Naive thymus-derived CD4-positive, alpha-beta T cell (primary cell): ENCODE data around the gene CHST10. TPM values are rescaled to one million over a fixed set of nuclear protein-coding genes. Genes with fewer than 3 reads are reported as not detected.

Experiments used
- ATAC-seq: fragments of 150-1000 bp; cut with Tn5 transposase; 2 replicates; pipeline ENCODE4 v1.10.0; 2021; ENCODE audit warnings: mild to moderate bottlenecking, moderate library complexity
- CTCF ChIA-PET: fragments of 350-600 bp; sonication (Branson Sonifier 250); formaldehyde crosslinking; loops from one replicate; lab custom pipeline; 2021; ENCODE audit warnings: antibody characterized with exemption; lab: Charles Lee
- POLR2A ChIA-PET: fragments of 350-600 bp; sonication (Branson Sonifier 250); formaldehyde crosslinking; loops from one replicate; lab custom pipeline; 2021; ENCODE audit warnings: antibody characterized with exemption, inconsistent platforms; lab: Charles Lee
- DNase-seq, 9 donors: peaks; one replicate each; pipeline versions ENCODE4 v3.0.0 to v3.0.0-alpha.2; 2020 to 2022; ENCODE audit warnings: mixed read lengths in 1 of 9
- H3K27ac ChIP-seq: one replicate; pipeline ENCODE4 v1.7.0; 2013; ENCODE audit warnings: mild to moderate bottlenecking, low read depth, low read length, moderate library complexity
- H3K27me3 ChIP-seq, 2 donors: one replicate each; pipeline ENCODE4 v1.7.0; 2013; ENCODE audit warnings: low read length in 2 of 2, mild to moderate bottlenecking in 2 of 2, moderate library complexity in 2 of 2; ENCODE audit not compliant: control insufficient read depth in 2 of 2, insufficient read depth in 2 of 2
- H3K36me3 ChIP-seq, 3 experiments: 1 replicate in 2 of 3; 2 replicates in 1 of 3; pipeline ENCODE4 v1.7.0; 2013; ENCODE audit warnings: low read length in 3 of 3, mild to moderate bottlenecking in 3 of 3, moderate library complexity in 1 of 3; ENCODE audit not compliant: insufficient read depth in 3 of 3, control insufficient read depth in 2 of 3
- H3K4me1 ChIP-seq, 2 donors: one replicate each; pipeline ENCODE4 v1.7.0; 2013; ENCODE audit warnings: low read length in 2 of 2, mild to moderate bottlenecking in 2 of 2, moderate library complexity in 1 of 2; ENCODE audit not compliant: control insufficient read depth in 2 of 2, insufficient read depth in 2 of 2
- H3K4me3 ChIP-seq: 2 replicates; pipeline ENCODE4 v1.7.0; 2013; ENCODE audit warnings: mild to moderate bottlenecking, low read length
- H3K9me3 ChIP-seq, 3 experiments: 1 replicate in 2 of 3; 2 replicates in 1 of 3; pipeline ENCODE4 v1.7.0; 2013; ENCODE audit warnings: low read length in 3 of 3; ENCODE audit not compliant: control insufficient read depth in 2 of 3
- H3K27ac Mint-ChIP-seq, 9 donors: one replicate each; pipeline ENCODE4 v1.8.0; 2020 to 2022; ENCODE audit warnings: mixed read lengths in 9 of 9, mild to moderate bottlenecking in 8 of 9, moderate library complexity in 5 of 9, inconsistent platforms in 2 of 9
- H3K27me3 Mint-ChIP-seq, 5 donors: one replicate each; pipeline ENCODE4 v1.8.0; 2021 to 2022; ENCODE audit warnings: mixed read lengths in 5 of 5, mild to moderate bottlenecking in 1 of 5
- H3K36me3 Mint-ChIP-seq, 5 donors: one replicate each; pipeline ENCODE4 v1.8.0; 2020 to 2022; ENCODE audit warnings: mixed read lengths in 5 of 5, mild to moderate bottlenecking in 3 of 5, inconsistent platforms in 1 of 5
- H3K4me1 Mint-ChIP-seq, 7 donors: one replicate each; pipeline ENCODE4 v1.8.0; 2020 to 2022; ENCODE audit warnings: mixed read lengths in 7 of 7, mild to moderate bottlenecking in 3 of 7, inconsistent platforms in 1 of 7
- H3K4me3 Mint-ChIP-seq, 10 donors: one replicate each; pipeline ENCODE4 v1.8.0; 2020 to 2022; ENCODE audit warnings: mild to moderate bottlenecking in 10 of 10, mixed read lengths in 10 of 10, moderate library complexity in 6 of 10, inconsistent platforms in 2 of 10
- H3K9me3 Mint-ChIP-seq, 11 donors: one replicate each; pipeline ENCODE4 v1.8.0; 2020 to 2022; ENCODE audit warnings: mixed read lengths in 11 of 11, mild to moderate bottlenecking in 4 of 11, inconsistent platforms in 1 of 11, moderate library complexity in 1 of 11
- intact Hi-C, 2 donors: fragments of 100-400 bp; cut with micrococcal nuclease; formaldehyde crosslinking; loops; one replicate each; pipeline ENCODE4 v1.15.1; 2023
- polyA plus RNA-seq, 2 donors: library from polyadenylated mRNA; unstranded; fragments of 300-500 nt; fragmentation: Illumina TruSeq; gene quantifications; one replicate each; pipeline ENCODE4 v1.2.3, GENCODE V29; 2021
- total RNA-seq, 6 experiments: library from RNA in 5 of 6; stranded (reverse) in 5 of 6; gene quantifications; 1 replicate in 5 of 6; 2 replicates in 1 of 6; pipeline ENCODE4 v1.2.3 and lab custom pipeline; 2021 to 2026

CHST10 gene
- total and polyA plus RNA-seq, 7 experiments from 2014 or later = 1.2 to 5.0 (median 3.2) TPM

DNA sequence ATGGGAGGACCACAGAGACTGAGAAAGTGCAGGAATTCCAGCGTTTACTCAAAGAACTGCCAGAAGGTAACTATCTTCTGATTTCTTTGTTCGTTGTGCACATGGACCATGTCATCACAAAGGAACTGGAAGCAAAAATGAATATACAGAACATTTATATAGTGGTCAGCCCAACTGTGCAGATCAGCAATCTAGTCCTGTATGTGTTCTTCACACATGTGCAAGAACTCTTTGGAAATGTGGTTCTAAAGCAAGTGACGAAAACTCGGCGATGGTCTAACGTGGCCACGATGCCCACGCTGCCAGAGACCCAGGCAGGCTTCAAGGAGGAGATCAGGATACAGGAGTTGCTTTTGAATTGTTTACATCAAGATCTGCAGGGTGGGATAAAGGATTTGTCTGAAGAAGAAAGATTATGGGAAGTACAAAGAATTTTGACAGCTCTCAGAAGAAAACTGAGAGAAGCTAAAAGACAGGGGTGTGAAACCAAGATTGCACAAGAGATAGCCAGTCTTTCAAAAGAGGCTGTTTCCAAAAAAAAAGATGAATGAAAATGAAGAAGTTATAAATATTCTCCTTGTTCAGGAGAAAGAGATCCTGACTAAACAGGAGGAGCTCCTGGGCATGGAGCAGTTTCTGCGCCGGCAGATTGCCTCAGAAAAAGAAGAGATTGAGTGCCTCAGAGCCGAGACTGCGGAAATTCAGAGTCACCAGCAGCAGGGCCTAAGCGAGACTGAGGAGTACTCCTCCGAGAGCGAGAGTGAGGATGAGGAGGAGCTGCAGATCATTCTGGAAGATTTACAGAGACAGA lies 8.3 kb upstream of the CHST10 start:
- intact Hi-C loops = loop anchor here (2.0 to 5.0 kb wide), 4 partner anchors 137 to 559 kb away; partner anchors contain the start of gene PDCL3 (in 1 of the 2)
- Mint-ChIP-seq H3K4me1 (peaks cover 6 to 12% (median 7%) of the 10 kb centered on the region in 7 donors), H3K27ac (peak overlapping the region in 1 of 9 donors; percentile 22), H3K9me3 (peaks cover 0 to 6% (median 0%) of the 10 kb centered on the region in 11 donors), H3K36me3 (peaks cover 0 to under 1% (median 0%) of the 10 kb centered on the region in 5 donors), H3K27me3 (peaks cover 0 to 46% (median 4%) of the 10 kb centered on the region in 5 donors), H3K4me3 (no peak overlapping the region)
- no peak overlapping the region for H3K4me3 ChIP-seq
- H3K36me3 ChIP-seq = no peaks in the 10 kb centered on the region
- CTCF ChIA-PET = interaction anchor here (0.6 to 1.2 kb wide), 2 partner anchors 155 to 161 kb away, joined by 4 to 6 read pairs; no protein-coding TSS in a partner anchor
- H3K9me3 ChIP-seq = no peaks in the 10 kb centered on the region
- DNase-seq (no peak), ATAC-seq (no peak)
- no peaks in the 10 kb centered on the region for H3K4me1 ChIP-seq
- no peak overlapping the region for H3K27ac ChIP-seq
- POLR2A ChIA-PET = no interaction called here
- no peaks in the 10 kb centered on the region for H3K27me3 ChIP-seq

DNA sequence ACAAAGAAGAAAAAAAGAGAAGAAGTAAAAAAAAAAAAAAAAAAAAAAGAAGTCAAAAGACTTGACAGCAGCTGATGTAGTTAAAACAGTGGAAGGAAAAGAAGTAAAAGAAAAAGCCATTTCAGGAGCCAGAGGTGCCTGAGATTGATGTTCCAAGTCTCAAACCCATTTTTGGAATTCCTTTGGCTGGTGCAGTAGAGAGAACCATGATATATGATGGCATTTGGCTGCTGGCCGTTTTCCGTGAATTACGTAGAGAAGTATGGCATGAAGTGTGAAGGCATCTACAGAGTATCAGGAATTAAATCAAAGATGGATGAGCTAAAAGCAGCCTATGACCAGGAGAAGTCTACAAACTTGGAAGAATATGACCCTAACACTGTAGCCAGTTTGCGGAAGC lies 7.6 kb upstream of the CHST10 start:
- Mint-ChIP-seq H3K27ac (no peak overlapping the region), H3K36me3 (peaks cover 0 to 2% (median 0%) of the 10 kb centered on the region in 5 donors), H3K4me1 (peaks cover 6 to 12% (median 7%) of the 10 kb centered on the region in 7 donors), H3K4me3 (no peak overlapping the region), H3K27me3 (peaks cover 0 to 45% (median 4%) of the 10 kb centered on the region in 5 donors), H3K9me3 (peaks cover 0 to 2% (median 0%) of the 10 kb centered on the region in 11 donors)
- intact Hi-C loops = loop anchor here in 1 of 2 donors (5.0 kb wide), 1 partner anchor 182 kb away; no protein-coding TSS in a partner anchor
- no peaks in the 10 kb centered on the region for H3K36me3 ChIP-seq
- POLR2A ChIA-PET = no interaction called here
- H3K4me1 ChIP-seq = no peaks in the 10 kb centered on the region
- no peak overlapping the region for H3K4me3 ChIP-seq
- H3K9me3 ChIP-seq = no peaks in the 10 kb centered on the region
- ATAC-seq = no peak
- CTCF ChIA-PET = interaction anchor here (1.2 kb wide), 1 partner anchor 156 kb away, joined by 4 read pairs; no protein-coding TSS in a partner anchor
- no peaks in the 10 kb centered on the region for H3K27me3 ChIP-seq
- no peak for DNase-seq
- H3K27ac ChIP-seq = no peak overlapping the region

DNA sequence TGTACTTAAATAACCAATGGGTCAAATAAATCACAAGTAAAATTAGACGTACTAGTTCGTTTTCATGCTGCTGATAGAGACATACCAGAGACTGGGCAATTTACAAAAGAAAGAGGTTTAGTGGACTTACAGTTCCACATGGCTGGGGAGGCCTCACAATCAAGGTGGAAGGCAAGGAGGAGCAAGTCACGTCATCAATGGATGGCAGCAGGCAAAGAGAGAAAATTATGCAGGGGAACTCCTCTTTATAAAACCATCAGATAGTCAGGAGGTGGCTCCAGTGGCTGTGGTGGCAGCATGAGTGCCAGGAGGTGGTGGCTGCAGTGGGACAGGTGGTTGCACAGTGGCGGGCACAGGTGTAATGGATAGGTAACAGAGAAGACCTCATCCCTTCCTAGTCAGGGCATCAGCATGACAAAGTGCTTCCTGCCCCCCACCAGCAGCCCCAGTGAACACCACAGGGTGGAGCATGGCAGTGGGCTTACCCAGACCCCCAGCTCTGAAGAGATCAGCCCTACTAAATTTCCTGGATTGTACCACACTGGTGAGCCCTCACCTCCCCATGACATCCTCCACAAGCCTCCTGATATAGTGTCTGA lies 6.9 kb upstream of the CHST10 start:
- CTCF ChIA-PET = no interaction called here
- H3K9me3 Mint-ChIP-seq = peaks cover 0 to 2% (median 0%) of the 10 kb centered on the region in 11 donors
- H3K27me3 Mint-ChIP-seq = peaks cover 0 to 38% (median 4%) of the 10 kb centered on the region in 5 donors
- H3K9me3 ChIP-seq = no peaks in the 10 kb centered on the region
- H3K4me1 Mint-ChIP-seq = peaks cover 6 to 12% (median 7%) of the 10 kb centered on the region in 7 donors
- no peak for DNase-seq
- H3K36me3 Mint-ChIP-seq = peaks cover 0 to 2% (median 0%) of the 10 kb centered on the region in 5 donors
- peak overlapping the region in 1 of 9 donors; percentile 58 for H3K27ac Mint-ChIP-seq
- H3K27ac ChIP-seq = no peak overlapping the region
- H3K4me1 ChIP-seq = no peaks in the 10 kb centered on the region
- POLR2A ChIA-PET = no interaction called here
- no peak overlapping the region for H3K4me3 ChIP-seq
- intact Hi-C loops = no loop called here
- no peaks in the 10 kb centered on the region for H3K36me3 ChIP-seq
- no peak overlapping the region for H3K4me3 Mint-ChIP-seq
- no peaks in the 10 kb centered on the region for H3K27me3 ChIP-seq
- no peak for ATAC-seq

DNA sequence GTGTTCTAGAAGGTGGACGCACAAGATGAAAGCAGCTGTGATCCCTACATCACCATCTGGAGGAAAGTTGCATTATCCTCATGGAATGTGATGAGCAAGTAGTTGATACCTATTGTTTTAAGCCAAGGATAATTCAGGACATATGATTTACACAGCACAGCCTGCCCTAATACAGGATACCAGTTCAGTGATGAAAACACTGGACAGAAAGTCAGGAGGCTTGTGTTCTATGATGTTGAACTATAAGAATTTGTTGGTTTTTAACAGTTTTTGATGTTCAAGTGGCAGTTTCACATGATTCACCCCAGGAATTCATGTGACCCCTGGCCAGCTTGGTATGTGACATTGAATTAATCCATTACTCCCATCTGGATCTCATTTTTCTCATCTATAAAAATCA lies 6.2 kb upstream of the CHST10 start:
- intact Hi-C loops = no loop called here
- no peaks in the 10 kb centered on the region for H3K4me1 ChIP-seq
- Mint-ChIP-seq H3K9me3 (peaks cover 0 to 2% (median 0%) of the 10 kb centered on the region in 11 donors), H3K27ac (no peak overlapping the region), H3K36me3 (peaks cover 0 to 2% (median 0%) of the 10 kb centered on the region in 5 donors), H3K4me1 (peaks cover 6 to 12% (median 7%) of the 10 kb centered on the region in 7 donors), H3K4me3 (no peak overlapping the region), H3K27me3 (peaks cover 0 to 32% (median 3%) of the 10 kb centered on the region in 5 donors)
- ChIA-PET CTCF (no interaction called here), POLR2A (no interaction called here)
- no peaks in the 10 kb centered on the region for H3K36me3 ChIP-seq
- no peaks in the 10 kb centered on the region for H3K9me3 ChIP-seq
- H3K27ac ChIP-seq = no peak overlapping the region
- H3K27me3 ChIP-seq = no peaks in the 10 kb centered on the region
- no peak for DNase-seq
- no peak for ATAC-seq
- no peak overlapping the region for H3K4me3 ChIP-seq

DNA sequence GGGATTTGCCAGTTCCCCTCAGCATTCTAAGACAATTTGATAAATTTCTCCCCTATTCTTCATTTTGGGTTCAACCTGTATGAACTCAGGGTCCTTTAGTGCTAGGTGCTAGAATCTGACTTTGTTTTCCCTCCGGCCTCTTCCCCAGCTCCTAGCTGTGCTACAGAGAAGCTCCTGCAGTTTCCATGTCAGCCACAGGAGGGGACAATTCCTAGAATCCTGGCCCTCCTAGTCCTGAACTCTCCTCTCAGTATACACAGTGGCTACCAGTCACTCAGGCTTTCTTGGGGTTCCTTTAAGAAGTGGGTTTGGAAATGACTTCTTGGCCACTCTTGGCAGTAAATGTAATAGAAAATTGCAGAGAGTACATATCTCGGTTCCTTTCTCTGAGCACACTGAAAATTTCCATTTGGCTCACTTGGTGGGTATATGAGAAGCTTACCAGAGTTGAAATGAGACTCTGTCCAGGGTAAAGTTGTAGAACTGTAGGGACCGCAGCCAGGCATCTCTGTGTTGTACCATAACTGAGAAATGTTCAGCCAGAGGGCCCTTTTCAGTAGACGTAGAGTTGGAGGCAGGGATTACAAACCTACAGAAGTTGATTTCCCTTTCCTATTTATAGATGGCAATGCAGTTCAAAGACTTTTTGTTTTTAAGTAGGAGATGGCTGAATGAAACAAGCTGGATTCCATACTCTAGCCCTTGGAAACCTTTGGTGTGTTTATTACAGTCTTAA lies 5.0 kb upstream of the CHST10 start:
- Histone ChIP-seq H3K27ac (no peak overlapping the region), H3K27me3 (no peaks in the 10 kb centered on the region), H3K36me3 (no peaks in the 10 kb centered on the region), H3K9me3 (no peaks in the 10 kb centered on the region), H3K4me1 (no peaks in the 10 kb centered on the region), H3K4me3 (no peak overlapping the region)
- ATAC-seq (no peak), DNase-seq (no peak)
- intact Hi-C loops = no loop called here
- H3K27me3 Mint-ChIP-seq = peaks cover 0 to 26% (median 0%) of the 10 kb centered on the region in 5 donors
- CTCF ChIA-PET = no interaction called here
- peaks cover 2 to 10% (median 7%) of the 10 kb centered on the region in 7 donors for H3K4me1 Mint-ChIP-seq
- H3K4me3 Mint-ChIP-seq = no peak overlapping the region
- peaks cover 0 to 2% (median 0%) of the 10 kb centered on the region in 11 donors for H3K9me3 Mint-ChIP-seq
- POLR2A ChIA-PET = interaction anchor here (0.8 kb wide), 1 partner anchor 1150 kb away, joined by 3 read pairs; no protein-coding TSS in a partner anchor
- no peak overlapping the region for H3K27ac Mint-ChIP-seq
- H3K36me3 Mint-ChIP-seq = peaks cover 0 to 2% (median 0%) of the 10 kb centered on the region in 5 donors

DNA sequence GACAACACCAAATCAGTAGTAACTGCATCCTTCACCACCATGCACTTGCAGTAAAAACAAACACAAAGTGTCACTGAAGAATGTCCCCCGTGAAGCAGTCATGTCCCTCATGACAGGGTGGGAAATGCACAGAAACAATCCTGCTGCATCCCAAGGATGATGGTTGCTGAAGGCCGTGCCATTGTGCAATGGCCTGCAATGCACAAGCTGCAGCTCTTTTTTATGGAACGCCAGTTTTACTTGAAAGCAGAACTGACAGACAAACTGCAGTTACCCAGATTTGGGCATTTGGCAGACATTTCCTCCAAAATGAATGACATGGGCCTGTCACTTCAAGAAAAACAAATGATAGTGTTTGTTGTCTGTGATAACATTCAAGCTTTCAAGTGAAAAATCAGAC lies 2.4 kb upstream of the CHST10 start:
- CTCF ChIA-PET = no interaction called here

More for the DNA sequence above, 2.4 kb upstream of the CHST10 start:
- Mint-ChIP-seq H3K4me1 (peaks cover 9 to 22% (median 17%) of the 10 kb centered on the region in 7 donors), H3K9me3 (peaks cover 0 to 4% (median 0%) of the 10 kb centered on the region in 11 donors), H3K27ac (no peak overlapping the region), H3K4me3 (no peak overlapping the region), H3K27me3 (peaks cover 0 to 27% (median 0%) of the 10 kb centered on the region in 5 donors), H3K36me3 (peaks cover 0 to 2% (median 0%) of the 10 kb centered on the region in 5 donors)
- no peak overlapping the region for H3K27ac ChIP-seq
- no peak for DNase-seq
- H3K27me3 ChIP-seq = no peaks in the 10 kb centered on the region
- no peaks in the 10 kb centered on the region for H3K9me3 ChIP-seq
- intact Hi-C loops = loop anchor here in 1 of 2 donors (5.0 kb wide), 1 partner anchor 582 kb away; the partner anchor contains the start of gene RPL31
- no peaks in the 10 kb centered on the region for H3K4me1 ChIP-seq
- ATAC-seq = no peak
- H3K4me3 ChIP-seq = no peak overlapping the region
- POLR2A ChIA-PET = interaction anchor here (0.6 kb wide), 1 partner anchor 908 kb away, joined by 3 read pairs; no protein-coding TSS in a partner anchor
- H3K36me3 ChIP-seq = no peaks in the 10 kb centered on the region
